H1 (cell line): ENCODE measurements around the gene VPS13D. TPM values are rescaled to one million over a fixed set of nuclear protein-coding genes. Genes with fewer than 3 reads are reported as not detected.

ENCODE experiments used
- CTCF ChIA-PET: fragments of 300-600 bp; sonication (Branson Sonifier 250); formaldehyde crosslinking; loops from one replicate; lab custom pipeline; 2021; ENCODE audit not compliant: partially characterized antibody; lab: Charles Lee
- POLR2A ChIA-PET: fragments of 300-600 bp; sonication (Branson Sonifier 250); formaldehyde crosslinking; loops from one replicate; lab custom pipeline; 2021; ENCODE audit warnings: inconsistent platforms; ENCODE audit not compliant: partially characterized antibody; lab: Charles Lee
- DNase-seq, 2 experiments: peaks; one replicate each; pipeline versions ENCODE4 v3.0.0 to v3.0.0-alpha.2; 2010 to 2022; ENCODE audit warnings: low spot score in 2 of 2, low read depth in 1 of 2, mixed read lengths in 1 of 2
- FAIRE-seq: peaks from 2 replicates; lab custom pipeline; 2011; peaks lifted over from hg19 to GRCh38; lab: Jason Lieb, UNC
- H2AFZ ChIP-seq: 2 replicates; pipeline ENCODE4 v1.8.1; 2012; ENCODE audit warnings: low read length, inconsistent platforms
- H2AK5ac ChIP-seq: 2 replicates; pipeline ENCODE4 v1.6.1; 2013; ENCODE audit warnings: low read depth, low read length
- H2BK120ac ChIP-seq: replicated peaks from 2 replicates; pipeline ENCODE3; 2013; ENCODE audit warnings: low read depth, low read length, inconsistent platforms
- H2BK12ac ChIP-seq: 2 replicates; pipeline ENCODE4 v1.6.1; 2013; ENCODE audit warnings: low read depth, low read length
- H2BK15ac ChIP-seq: 2 replicates; pipeline ENCODE4 v1.6.1; 2013; ENCODE audit warnings: low read length
- H2BK20ac ChIP-seq: 2 replicates; pipeline ENCODE4 v1.6.1; 2013; ENCODE audit warnings: low read length
- H2BK5ac ChIP-seq: 2 replicates; pipeline ENCODE4 v1.6.1; 2013; ENCODE audit warnings: low read depth, low read length
- H3K14ac ChIP-seq: 2 replicates; pipeline ENCODE4 v1.6.1; 2013; ENCODE audit warnings: inconsistent platforms; ENCODE audit not compliant: insufficient read length
- H3K18ac ChIP-seq: 2 replicates; pipeline ENCODE4 v1.6.1; 2013; ENCODE audit warnings: low read length; ENCODE audit errors: extremely low read depth
- H3K23ac ChIP-seq: 2 replicates; pipeline ENCODE4 v1.6.1; 2013; ENCODE audit warnings: inconsistent platforms; ENCODE audit not compliant: insufficient read length
- H3K23me2 ChIP-seq: 2 replicates; pipeline ENCODE4 v1.6.1; 2013; ENCODE audit warnings: low read depth, low read length
- H3K27ac ChIP-seq: 2 replicates; pipeline ENCODE4 v1.6.1; 2011; ENCODE audit warnings: low read depth, low read length, inconsistent platforms
- H3K27me3 ChIP-seq, 4 experiments: replicated peaks in 1 of 4; 1 replicate in 1 of 4; 2 replicates in 3 of 4; pipeline versions ENCODE4 v1.6.1 to v1.8.1; 2011 to 2013; ENCODE audit warnings: low read length in 3 of 4, mild to moderate bottlenecking in 3 of 4, inconsistent platforms in 2 of 4, mixed read lengths in 2 of 4, moderate library complexity in 1 of 4; ENCODE audit not compliant: control insufficient read depth in 3 of 4, insufficient read depth in 3 of 4; ENCODE audit errors: extremely low read depth in 1 of 4
- H3K36me3 ChIP-seq, 4 experiments: 2 replicates each; pipeline versions ENCODE4 v1.6.1 to v1.8.1; 2011 to 2013; ENCODE audit warnings: mild to moderate bottlenecking in 4 of 4, low read length in 3 of 4, moderate library complexity in 2 of 4, control low read depth in 1 of 4, inconsistent platforms in 1 of 4; ENCODE audit not compliant: insufficient read depth in 4 of 4, control insufficient read depth in 2 of 4
- H3K4ac ChIP-seq: replicated peaks from 2 replicates; pipeline ENCODE3; 2013; ENCODE audit warnings: low read length, low read depth, mixed read lengths, inconsistent platforms; ENCODE audit not compliant: insufficient read length
- H3K4me1 ChIP-seq, 4 experiments: replicated peaks in 1 of 4; 1 replicate in 1 of 4; 2 replicates in 3 of 4; pipeline versions ENCODE4 v1.6.1 to v1.8.1; 2011 to 2013; ENCODE audit warnings: low read length in 3 of 4, inconsistent platforms in 2 of 4, mixed read lengths in 1 of 4; ENCODE audit not compliant: insufficient read depth in 4 of 4, control insufficient read depth in 3 of 4
- H3K4me2 ChIP-seq, 2 experiments: 2 replicates each; pipeline versions ENCODE4 v1.6.1 to v1.8.1; 2011 to 2013; ENCODE audit warnings: low read depth in 2 of 2, low read length in 2 of 2, control low read depth in 1 of 2, inconsistent platforms in 1 of 2, mild to moderate bottlenecking in 1 of 2; ENCODE audit not compliant: insufficient read depth in 1 of 2
- H3K4me3 ChIP-seq, 4 experiments: fragments of 200-600, 300-600 bp in 1 of 4; sonication (generic), shearing (Covaris generic), sonication (Bioruptor Twin) in 1 of 4; 2 replicates each; pipeline versions ENCODE4 v1.5.1 to v1.8.1; 2011 to 2016; ENCODE audit warnings: low read length in 4 of 4, low read depth in 3 of 4, control low read depth in 2 of 4, inconsistent platforms in 2 of 4, mild to moderate bottlenecking in 2 of 4, mixed read lengths in 1 of 4, moderate library complexity in 1 of 4; ENCODE audit not compliant: insufficient read depth in 2 of 4; ENCODE audit errors: extremely low read depth in 1 of 4
- H3K56ac ChIP-seq: replicated peaks from 2 replicates; pipeline ENCODE3; 2013; ENCODE audit warnings: low read depth, mild to moderate bottlenecking, mixed read lengths, low read length, inconsistent platforms; ENCODE audit not compliant: insufficient read length
- H3K79me1 ChIP-seq: 2 replicates; pipeline ENCODE4 v1.6.1; 2013; ENCODE audit warnings: low read depth, low read length, control low read depth
- H3K79me2 ChIP-seq, 2 experiments: 2 replicates each; pipeline versions ENCODE4 v1.6.1 to v1.8.1; 2012 to 2013; ENCODE audit warnings: low read length in 2 of 2, mild to moderate bottlenecking in 2 of 2, inconsistent platforms in 1 of 2; ENCODE audit not compliant: insufficient read depth in 2 of 2, control insufficient read depth in 1 of 2
- H3K9ac ChIP-seq, 4 experiments: replicated peaks in 1 of 4; 1 replicate in 1 of 4; 2 replicates in 3 of 4; pipeline versions ENCODE4 v1.6.1 to v1.8.1; 2011 to 2013; ENCODE audit warnings: low read depth in 3 of 4, low read length in 3 of 4, control low read depth in 2 of 4, mild to moderate bottlenecking in 2 of 4, moderate library complexity in 2 of 4, inconsistent platforms in 1 of 4; ENCODE audit errors: extremely low read depth in 1 of 4
- H3K9me3 ChIP-seq, 2 experiments: 2 replicates each; pipeline versions ENCODE4 v1.6.1 to v1.8.1; 2012 to 2013; ENCODE audit warnings: mild to moderate bottlenecking in 2 of 2, moderate library complexity in 2 of 2, control low read depth in 1 of 2, inconsistent platforms in 1 of 2, low read depth in 1 of 2, low read length in 1 of 2, mixed read lengths in 1 of 2; ENCODE audit not compliant: insufficient read depth in 2 of 2
- H4K20me1 ChIP-seq, 2 experiments: replicated peaks in 1 of 2; 2 replicates each; pipeline versions ENCODE3 to v1.8.1; 2011 to 2013; ENCODE audit warnings: inconsistent platforms in 2 of 2, low read length in 2 of 2, mild to moderate bottlenecking in 1 of 2; ENCODE audit not compliant: insufficient read depth in 2 of 2, control insufficient read depth in 1 of 2
- H4K5ac ChIP-seq: 2 replicates; pipeline ENCODE4 v1.6.1; 2013; ENCODE audit warnings: low read length, low read depth, mixed read lengths, inconsistent platforms; ENCODE audit not compliant: insufficient read length
- H4K8ac ChIP-seq: 2 replicates; pipeline ENCODE4 v1.8.0; 2013; ENCODE audit warnings: mild to moderate bottlenecking, moderate library complexity, low read length, inconsistent platforms; ENCODE audit not compliant: insufficient read depth; ENCODE audit errors: extremely low read depth
- H4K91ac ChIP-seq: replicated peaks from 2 replicates; pipeline ENCODE3; 2013; ENCODE audit warnings: low read length, mixed read lengths, inconsistent platforms; ENCODE audit not compliant: insufficient read length
- ASH2L ChIP-seq: fragments of 200-600, 300-600 bp; sonication (generic); IDR thresholded peaks from one replicate; pipeline ENCODE4 v1.7.1; 2017; ENCODE audit warnings: low read length
- BRCA1 ChIP-seq: IDR thresholded peaks from 2 replicates; pipeline ENCODE4 v1.6.1; 2012; ENCODE audit warnings: low read depth, low read length, improper control_type of control experiment
- EZH2 ChIP-seq: fragments of 200-600 bp; sonication (generic); IDR thresholded peaks from 2 replicates; pipeline ENCODE4 v1.7.1; 2012; ENCODE audit warnings: low read depth, mild to moderate bottlenecking, moderate library complexity, low read length, inconsistent platforms; ENCODE audit not compliant: severe bottlenecking
- GTF2F1 ChIP-seq: IDR thresholded peaks from 2 replicates; pipeline ENCODE4 v1.6.1; 2012; ENCODE audit warnings: low read depth, low read length, improper control_type of control experiment, borderline replicate concordance
- NANOG ChIP-seq: IDR thresholded peaks from 2 replicates; pipeline ENCODE4 v1.6.1; 2011; ENCODE audit warnings: low read length, low read depth, mild to moderate bottlenecking, inconsistent platforms; ENCODE audit not compliant: insufficient read depth, poor library complexity, severe bottlenecking
- SIX5 ChIP-seq: IDR thresholded peaks from 2 replicates; pipeline ENCODE4 v1.6.1; 2011; ENCODE audit warnings: mild to moderate bottlenecking, low read depth, low read length
- SP1 ChIP-seq: IDR thresholded peaks from 2 replicates; pipeline ENCODE4 v1.6.1; 2011; ENCODE audit warnings: low read depth, low read length
- SUZ12 ChIP-seq: fragments of 200-600 bp; sonication (generic); IDR thresholded peaks from 2 replicates; pipeline ENCODE4 v1.6.1; 2012; ENCODE audit warnings: mild to moderate bottlenecking, inconsistent platforms, low read length, moderate library complexity, mixed read lengths
- WGBS, 2 experiments: shearing (Covaris generic) in 1 of 2; methylation state at CpG; one replicate each; pipeline versions ENCODE4 v1.1.6 to v1.1.7; 2013 to 2015; ENCODE audit warnings: low lambda C conversion rate in 2 of 2, mixed read lengths in 2 of 2, inconsistent platforms in 1 of 2, low coverage in 1 of 2, missing lambda C conversion rate in 1 of 2; ENCODE audit not compliant: insufficient replicate concordance in 2 of 2, insufficient coverage in 1 of 2, insufficient read length in 1 of 2; ENCODE audit errors: extremely low coverage in 1 of 2, missing lambda C conversion rate in 1 of 2; 5-methylcytosine and 5-hydroxymethylcytosine counted together
- polyA plus RNA-seq, 7 experiments: library from polyadenylated mRNA; depleted of rRNA in 3 of 7; stranded (reverse) in 5 of 7; unstranded in 2 of 7; fragments of >200 nt in 5 of 7; fragments of 200-250 nt in 2 of 7; gene quantifications; 1 replicate in 5 of 7; 2 replicates in 1 of 7; 4 replicates in 1 of 7; pipeline versions ENCODE4 v1.2.1 to v1.2.3, GENCODE V29; 2011 to 2013; ENCODE audit warnings: missing spikeins in 2 of 7, mixed read lengths in 2 of 7
- total RNA-seq: library from RNA; stranded (reverse); fragmentation: NEBNext Ultra II Directional; extraction: Animal tissue kit (Norgen Biotek cat#: 25700); gene quantifications from 2 replicates; pipeline ENCODE4 v1.2.1, GENCODE V29; 2021

Gene VPS13D
- total and polyA plus RNA-seq, 2 of the 8 experiments (the other 6 are each of a cell fraction or from before 2014, with no cell fraction given), result 10.9 to 31.2 TPM

DNA sequence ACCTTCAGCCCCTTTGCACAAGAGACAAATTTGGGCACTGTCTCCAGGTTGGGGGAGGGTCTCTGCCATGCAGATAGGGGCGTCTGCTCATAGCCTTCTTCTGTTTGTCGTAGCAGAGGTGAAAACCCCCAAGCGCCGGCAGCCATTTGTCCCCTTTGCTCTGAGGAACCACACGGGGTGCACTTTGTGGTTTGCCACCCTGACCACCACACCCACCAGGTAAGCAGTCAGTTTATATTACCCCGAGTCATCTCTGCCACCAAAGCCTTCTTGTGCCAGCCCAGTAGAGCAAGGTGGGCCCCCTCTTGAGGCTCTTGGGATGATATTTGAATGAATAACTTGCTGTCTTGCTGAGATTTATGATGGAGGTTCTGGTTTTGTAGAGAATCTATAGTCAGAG, 111.8 kb downstream of the VPS13D start:
- no peaks in the 10 kb centered on the region for H3K79me2 ChIP-seq
- no peaks in the 10 kb centered on the region for H3K23me2 ChIP-seq
- no peaks in the 10 kb centered on the region for H3K27me3 ChIP-seq
- no peak overlapping the region for H3K14ac ChIP-seq
- no peak overlapping the region for H3K23ac ChIP-seq
- H3K4ac ChIP-seq, result no peak overlapping the region
- peaks cover 0 to 9% (median 3%) of the 10 kb centered on the region in 4 experiments; a peak in 4 of 8 replicates for H3K36me3 ChIP-seq
- H3K27ac ChIP-seq, result no peak overlapping the region
- DNase-seq (no peak), FAIRE-seq (no peak)
- CTCF ChIA-PET, result no interaction called here
- H2BK15ac ChIP-seq, result no peak overlapping the region
- H2AFZ ChIP-seq, result no peak overlapping the region
- no peak overlapping the region for H2BK20ac ChIP-seq
- H3K4me3 ChIP-seq, result no peak overlapping the region
- peaks cover 0 to 5% (median 3%) of the 10 kb centered on the region in 4 experiments; a peak in 3 of 7 replicates for H3K4me1 ChIP-seq
- H3K56ac ChIP-seq, result no peak overlapping the region
- H4K91ac ChIP-seq, result no peak overlapping the region
- 93% methylated on average over 6 of the region's 6 CpGs; no CpG with 5 or more reads in 1 of the 2 experiments for WGBS, 2 experiments
- H3K4me2 ChIP-seq, result no peak overlapping the region
- H4K8ac ChIP-seq, result no peak overlapping the region; the same call in 1 of the 2 replicates
- H4K20me1 ChIP-seq, result no peaks in the 10 kb centered on the region
- no peak overlapping the region for H3K9ac ChIP-seq
- POLR2A ChIA-PET, result no interaction called here
- H3K9me3 ChIP-seq, result no peaks in the 10 kb centered on the region
- H4K5ac ChIP-seq, result no peak overlapping the region
- H2AK5ac ChIP-seq, result no peak overlapping the region
- H3K18ac ChIP-seq, result no peak overlapping the region
- H3K79me1 ChIP-seq, result no peaks in the 10 kb centered on the region
- no peak overlapping the region for H2BK5ac ChIP-seq
- H2BK120ac ChIP-seq, result no peak overlapping the region
- no peak overlapping the region for H2BK12ac ChIP-seq
- no peak for TF ChIP-seq GTF2F1
- no peak for TF ChIP-seq SUZ12
- TF ChIP-seq EZH2, result no peak
- TF ChIP-seq SIX5, result no peak
- TF ChIP-seq SP1, result no peak
- no peak for TF ChIP-seq BRCA1
- no peak for TF ChIP-seq NANOG
- no peak for TF ChIP-seq ASH2L
